Tibial nerve (tissue), 3 donors: ENCODE data around the gene NDUFAF2.

Source experiments
- POLR2A ChIP-seq, 2 donors: fragments of 450-650 bp; IDR thresholded peaks; one replicate each; pipeline ENCODE4 v1.6.1; 2017; ENCODE audit warnings: antibody characterized with exemption in 2 of 2, mild to moderate bottlenecking in 2 of 2, moderate library complexity in 2 of 2
- TF ChIP-seq, protein P1 (sequence below), 5 experiments: fragments of 200-600 bp in 3 of 5; fragments of 450-650 bp in 2 of 5; sonication (generic) in 3 of 5; IDR thresholded peaks; one replicate each; pipeline ENCODE4 v1.5.1; 2016 to 2019; ENCODE audit warnings: antibody characterized with exemption in 5 of 5, mild to moderate bottlenecking in 3 of 5, moderate library complexity in 2 of 5

DNA sequence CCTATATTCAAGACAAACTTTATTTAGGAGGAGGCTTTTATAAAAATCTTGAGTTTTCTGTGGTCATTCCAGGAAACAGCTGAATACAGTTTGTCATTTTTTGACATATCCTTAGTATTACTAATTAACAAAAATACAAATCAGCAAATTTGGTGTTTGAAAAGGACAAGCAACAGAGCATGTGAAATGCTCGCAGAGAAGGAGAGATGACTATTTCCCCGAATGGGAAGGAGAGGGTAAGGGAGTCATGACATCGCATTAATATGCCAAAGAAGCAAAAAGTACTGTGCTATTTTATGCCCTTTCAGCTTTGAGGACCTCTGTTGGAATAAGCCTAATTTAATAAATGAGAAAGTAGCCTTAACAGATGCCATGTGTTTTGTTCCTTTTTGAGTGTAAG, 215.5 kb downstream of the NDUFAF2 start:
- TF ChIP-seq, protein P1, sequence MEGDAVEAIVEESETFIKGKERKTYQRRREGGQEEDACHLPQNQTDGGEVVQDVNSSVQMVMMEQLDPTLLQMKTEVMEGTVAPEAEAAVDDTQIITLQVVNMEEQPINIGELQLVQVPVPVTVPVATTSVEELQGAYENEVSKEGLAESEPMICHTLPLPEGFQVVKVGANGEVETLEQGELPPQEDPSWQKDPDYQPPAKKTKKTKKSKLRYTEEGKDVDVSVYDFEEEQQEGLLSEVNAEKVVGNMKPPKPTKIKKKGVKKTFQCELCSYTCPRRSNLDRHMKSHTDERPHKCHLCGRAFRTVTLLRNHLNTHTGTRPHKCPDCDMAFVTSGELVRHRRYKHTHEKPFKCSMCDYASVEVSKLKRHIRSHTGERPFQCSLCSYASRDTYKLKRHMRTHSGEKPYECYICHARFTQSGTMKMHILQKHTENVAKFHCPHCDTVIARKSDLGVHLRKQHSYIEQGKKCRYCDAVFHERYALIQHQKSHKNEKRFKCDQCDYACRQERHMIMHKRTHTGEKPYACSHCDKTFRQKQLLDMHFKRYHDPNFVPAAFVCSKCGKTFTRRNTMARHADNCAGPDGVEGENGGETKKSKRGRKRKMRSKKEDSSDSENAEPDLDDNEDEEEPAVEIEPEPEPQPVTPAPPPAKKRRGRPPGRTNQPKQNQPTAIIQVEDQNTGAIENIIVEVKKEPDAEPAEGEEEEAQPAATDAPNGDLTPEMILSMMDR (IDR thresholded peaks at IDR 0.05): no peak
- TF ChIP-seq POLR2A (IDR thresholded peaks at IDR 0.05): no peak
